GM19240 (cell line): Measurements from ENCODE around the gene TMEM250.

ENCODE experiments used
- DNase-seq: peaks from one replicate; pipeline ENCODE4 v3.0.0; 2011; ENCODE audit warnings: low spot score; ENCODE audit not compliant: insufficient read length

TMEM250 gene

GRCh38 chr9:136084063-136084944 lies 34.4 kb downstream of the TMEM250 start:
- no peak for DNase-seq

GRCh38 chr9:136083558-136084062 lies 35.1 kb downstream of the TMEM250 start:
- DNase-seq: no peak

DNA sequence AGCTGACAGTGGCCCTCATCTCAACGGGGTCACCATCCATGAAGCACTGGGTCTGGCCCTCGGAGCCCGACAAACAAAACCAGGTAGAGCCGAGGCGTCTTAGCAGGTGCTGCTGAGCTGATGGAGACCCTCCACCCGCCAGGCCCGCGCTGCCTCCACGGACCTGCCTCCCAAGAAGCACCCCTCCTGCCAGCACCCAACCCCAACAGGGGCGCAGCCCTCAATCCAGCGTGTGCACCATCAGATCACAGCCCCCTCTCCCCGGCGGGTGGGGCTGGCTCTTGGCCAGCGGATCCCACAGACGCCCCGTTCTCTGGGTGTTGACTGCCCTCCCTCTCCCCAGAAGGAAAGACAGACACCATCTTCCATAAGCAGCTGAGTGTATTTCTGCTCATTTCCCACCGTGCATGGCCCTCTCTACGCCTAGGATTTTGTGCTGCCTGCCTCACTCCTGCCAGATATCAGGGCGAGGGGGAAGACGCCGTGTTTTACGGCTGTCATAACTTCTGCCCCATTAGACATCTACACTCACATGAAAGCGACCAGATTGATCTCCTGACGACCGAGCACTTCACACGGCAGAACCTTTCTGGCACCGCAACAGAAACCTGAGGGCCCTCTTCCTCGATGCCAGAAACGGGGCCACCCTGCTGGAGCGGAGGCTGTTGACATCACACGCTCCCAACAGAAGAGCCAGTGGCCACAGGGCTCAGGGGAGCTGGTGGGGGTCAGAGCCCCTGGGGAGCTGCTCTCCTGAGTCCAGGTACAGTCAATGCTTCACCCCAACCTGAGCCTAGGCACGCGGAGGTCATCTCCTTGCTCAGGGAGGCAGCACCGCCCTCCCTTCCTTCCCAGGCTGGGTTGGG lies 35.9 kb downstream of the TMEM250 start:
- no peak for DNase-seq

DNA sequence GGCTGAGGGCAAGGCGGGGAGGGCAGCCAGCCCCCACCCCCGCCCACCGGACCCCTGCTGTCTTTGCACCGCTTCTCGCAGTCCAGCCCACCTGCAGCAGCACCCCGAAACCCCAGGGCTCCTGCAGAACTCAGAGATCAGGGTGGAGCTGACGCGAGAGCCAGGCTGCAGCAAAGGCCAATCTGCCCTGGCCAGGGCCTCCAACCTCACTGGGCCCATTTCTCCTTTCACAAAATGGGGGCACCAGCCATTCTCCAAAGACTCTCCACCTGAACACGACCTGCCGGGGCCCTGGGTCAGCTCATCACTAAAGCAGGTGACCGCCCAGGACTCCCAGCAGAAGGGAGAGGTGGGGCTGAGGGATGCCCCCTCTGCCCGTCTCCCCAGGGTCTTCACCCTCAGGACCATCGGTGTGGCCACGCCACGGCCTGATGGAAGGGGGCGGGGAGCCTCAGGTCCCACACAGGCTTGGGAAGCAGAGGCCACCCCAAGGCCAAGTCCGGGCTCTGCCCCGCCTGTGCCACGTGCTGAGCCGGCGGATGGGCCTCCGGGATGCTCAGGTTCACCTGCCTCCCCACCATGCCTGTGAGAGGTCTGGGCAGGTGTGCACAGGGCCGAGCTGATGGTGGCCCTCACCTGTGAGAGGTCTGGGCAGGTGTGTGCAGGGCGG lies 36.7 kb downstream of the TMEM250 start:
- no peak for DNase-seq

- no peak for DNase-seq
Measured at GRCh38 chr9:136081113-136081825, 37.4 kb downstream of the TMEM250 start.

DNA sequence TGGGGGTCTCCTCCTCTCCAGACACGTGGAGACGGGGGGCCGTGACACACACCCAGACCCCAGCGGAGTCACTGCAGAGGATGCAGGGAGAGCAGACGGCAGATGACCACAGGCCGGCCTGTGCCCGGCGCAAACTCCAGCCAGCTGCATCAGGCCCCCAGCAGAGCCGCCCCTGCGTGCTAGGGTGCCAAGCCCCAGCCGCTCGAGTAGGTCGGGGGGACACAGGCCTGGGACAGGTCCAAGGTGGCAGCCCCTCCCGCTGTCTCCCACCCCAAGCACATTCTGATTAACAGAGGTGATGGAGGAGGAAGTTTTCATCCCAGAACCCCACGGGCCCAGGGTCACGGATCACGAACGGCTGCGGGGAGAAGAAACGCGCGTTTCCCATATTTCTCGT lies 38.0 kb downstream of the TMEM250 start:
- no peak for DNase-seq

- DNase-seq: no peak
Measured at GRCh38 chr9:136079916-136080246, 38.8 kb downstream of the TMEM250 start.

DNA sequence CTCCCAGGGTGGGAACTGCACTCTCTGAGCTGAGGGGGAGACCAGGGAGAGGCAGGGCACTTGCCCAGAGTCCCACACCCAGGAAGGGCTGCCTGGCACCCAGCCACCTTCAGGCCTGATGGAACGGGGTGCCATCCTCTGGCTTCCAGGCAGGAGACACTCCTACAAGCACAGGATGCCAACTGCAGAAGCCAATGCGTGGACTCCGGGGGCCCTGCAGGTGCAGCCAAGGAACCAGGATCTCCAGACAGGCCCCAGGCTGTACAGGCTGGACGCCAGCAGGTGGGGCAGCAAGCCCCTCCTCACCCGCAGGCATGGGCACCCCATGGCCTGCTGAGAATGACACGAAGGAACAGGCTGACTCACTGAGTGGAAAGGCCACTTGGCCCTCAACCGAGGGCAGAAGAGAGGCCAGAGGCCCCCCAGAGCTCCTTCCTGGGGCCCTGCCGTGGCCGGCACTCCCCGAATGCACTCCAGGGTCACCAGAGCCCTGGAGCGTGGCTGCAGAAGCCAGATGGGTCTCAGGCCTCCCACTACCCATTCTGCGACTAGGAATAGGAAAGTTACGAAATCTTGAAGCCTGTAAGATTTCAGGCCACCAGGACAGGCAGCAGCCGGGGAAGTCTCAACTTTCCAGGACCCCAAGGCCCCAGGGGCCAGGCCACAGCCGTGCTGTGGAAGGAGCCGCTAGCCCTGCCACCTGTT lies 39.3 kb downstream of the TMEM250 start:
- DNase-seq: no peak

DNA sequence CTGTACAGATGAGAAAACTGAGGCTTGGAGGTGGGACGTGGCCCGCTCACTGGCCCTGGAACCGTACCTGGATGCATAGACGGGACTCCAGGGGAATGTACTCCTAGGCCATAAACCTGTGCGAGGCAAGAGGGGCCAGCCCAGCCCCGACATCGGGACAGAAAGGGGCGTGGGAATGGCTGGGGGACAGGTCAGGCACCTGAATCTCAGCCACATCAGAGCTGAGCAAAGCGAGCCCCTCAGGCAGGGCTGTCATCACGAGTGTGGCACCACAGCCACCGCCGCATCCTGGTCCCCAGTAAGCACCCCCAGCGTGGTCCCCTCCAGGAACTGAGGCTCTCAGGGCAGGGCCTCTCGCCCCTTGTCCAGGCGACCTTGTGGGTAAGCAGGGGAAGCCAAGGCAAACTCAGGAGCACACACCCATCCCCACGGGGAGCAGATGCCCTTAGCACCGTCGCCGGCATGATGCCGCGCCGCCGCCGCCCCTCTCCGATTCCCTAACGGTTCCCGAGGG lies 40.1 kb downstream of the TMEM250 start:
- DNase-seq: no peak

DNA sequence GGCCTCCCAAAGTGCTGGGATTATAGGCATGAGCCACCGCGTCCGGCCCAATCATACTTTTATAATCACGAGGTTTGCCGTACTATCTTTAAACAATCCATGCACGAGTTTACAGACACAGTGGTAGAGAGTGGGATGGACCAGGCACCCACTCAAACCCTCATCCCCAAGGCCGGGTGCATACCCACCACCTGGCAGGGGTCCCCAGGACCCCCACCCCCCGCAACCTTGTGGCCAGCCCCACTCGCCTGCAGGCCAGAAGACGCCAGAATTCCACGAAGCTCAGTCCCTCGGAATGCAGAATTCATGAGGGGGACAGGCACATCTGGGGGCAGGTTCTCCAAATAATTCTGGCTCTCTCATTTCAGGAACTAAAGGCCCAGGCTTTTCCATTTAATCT lies 40.7 kb downstream of the TMEM250 start:
- no peak for DNase-seq

GRCh38 chr9:136077491-136077890 lies 41.2 kb downstream of the TMEM250 start:
- DNase-seq: no peak

- DNase-seq: no peak
Measured at GRCh38 chr9:136075881-136076678, 42.6 kb downstream of the TMEM250 start.

GRCh38 chr9:136075134-136075841 lies 43.4 kb downstream of the TMEM250 start:
- DNase-seq: no peak

DNA sequence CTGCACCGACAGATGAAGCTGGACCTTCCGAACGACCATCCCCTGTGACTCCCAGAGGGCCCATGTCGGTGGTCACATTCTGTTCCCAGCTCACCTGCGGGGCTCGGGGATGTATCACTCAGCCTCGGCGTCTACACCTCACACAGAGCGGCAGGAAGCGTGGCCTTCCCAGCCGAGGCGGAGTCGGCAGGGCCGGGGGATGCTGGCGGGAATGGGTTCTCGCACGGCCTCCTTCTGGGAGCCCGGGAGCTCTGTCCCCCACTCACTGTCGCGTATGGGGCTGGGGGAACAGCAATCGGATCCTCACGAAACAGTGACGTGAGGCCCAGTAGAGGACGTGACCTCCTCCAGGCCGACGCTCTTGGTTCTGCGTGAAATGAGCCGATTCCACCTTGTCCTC lies 44.0 kb downstream of the TMEM250 start:
- no peak for DNase-seq
